GM21723 (cell line): ENCODE data around the gene SOD2.
"Not testable (repeated sequence)": the region's sequence is repeated elsewhere in the genome, so short reads cannot be mapped to it uniquely, and the experiment has no call there.

Source experiments
- ATAC-seq: cut with Tn5 transposase; IDR thresholded peaks from one replicate; pipeline ENCODE4 v1.9.1; 2021; ENCODE audit warnings: mild to moderate bottlenecking, moderate library complexity; ENCODE audit not compliant: unreplicated experiment

Gene SOD2

DNA sequence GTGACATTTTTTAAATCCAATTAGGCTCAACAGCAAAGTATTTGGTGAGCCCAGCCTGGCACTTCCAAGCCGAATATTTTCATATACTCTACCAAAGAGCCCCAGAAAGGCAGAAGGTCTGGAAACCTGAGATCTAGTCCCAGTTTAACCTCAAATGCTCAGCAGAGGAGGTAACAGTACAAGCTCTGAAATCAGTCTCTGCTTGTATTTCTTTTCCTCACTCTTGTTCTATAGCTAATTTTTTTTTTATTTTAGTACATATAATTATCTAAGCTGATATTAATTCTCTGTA lies 9.1 kb downstream of the SOD2 start:
- no peak for ATAC-seq

DNA sequence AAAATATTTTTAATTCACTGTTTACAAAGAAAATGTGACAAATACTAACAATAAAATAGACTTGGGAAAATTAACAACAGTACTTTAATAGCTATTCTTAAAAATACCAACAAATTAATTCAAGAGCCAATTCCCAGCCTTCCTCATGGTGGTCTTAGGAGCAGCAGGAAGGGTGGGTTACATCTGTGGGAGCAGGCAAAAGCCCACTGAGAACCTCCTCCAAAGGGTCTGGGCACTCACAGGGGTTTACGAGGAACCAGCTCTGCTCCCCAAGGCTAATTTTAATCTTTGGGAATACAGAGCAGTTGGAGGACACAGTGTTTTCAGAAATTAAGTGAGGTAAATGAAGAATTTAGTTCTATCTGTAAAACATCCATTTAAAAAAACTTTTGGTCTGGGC lies 10.2 kb downstream of the SOD2 start:
- ATAC-seq = no peak

DNA sequence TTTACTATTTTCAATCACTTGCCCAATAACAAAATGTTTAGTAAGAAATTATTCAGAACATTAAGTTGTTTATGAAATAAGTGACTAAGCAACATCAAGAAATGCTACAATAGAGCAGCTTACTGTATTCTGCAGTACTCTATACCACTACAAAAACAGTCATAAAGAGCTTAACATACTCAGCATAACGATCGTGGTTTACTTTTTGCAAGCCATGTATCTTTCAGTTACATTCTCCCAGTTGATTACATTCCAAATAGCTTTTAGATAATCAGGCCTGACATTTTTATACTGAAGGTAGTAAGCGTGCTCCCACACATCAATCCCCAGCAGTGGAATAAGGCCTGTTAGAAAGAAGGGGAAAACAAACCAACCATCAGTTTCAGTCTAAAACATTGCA lies 10.7 kb downstream of the SOD2 start:
- no peak for ATAC-seq

DNA sequence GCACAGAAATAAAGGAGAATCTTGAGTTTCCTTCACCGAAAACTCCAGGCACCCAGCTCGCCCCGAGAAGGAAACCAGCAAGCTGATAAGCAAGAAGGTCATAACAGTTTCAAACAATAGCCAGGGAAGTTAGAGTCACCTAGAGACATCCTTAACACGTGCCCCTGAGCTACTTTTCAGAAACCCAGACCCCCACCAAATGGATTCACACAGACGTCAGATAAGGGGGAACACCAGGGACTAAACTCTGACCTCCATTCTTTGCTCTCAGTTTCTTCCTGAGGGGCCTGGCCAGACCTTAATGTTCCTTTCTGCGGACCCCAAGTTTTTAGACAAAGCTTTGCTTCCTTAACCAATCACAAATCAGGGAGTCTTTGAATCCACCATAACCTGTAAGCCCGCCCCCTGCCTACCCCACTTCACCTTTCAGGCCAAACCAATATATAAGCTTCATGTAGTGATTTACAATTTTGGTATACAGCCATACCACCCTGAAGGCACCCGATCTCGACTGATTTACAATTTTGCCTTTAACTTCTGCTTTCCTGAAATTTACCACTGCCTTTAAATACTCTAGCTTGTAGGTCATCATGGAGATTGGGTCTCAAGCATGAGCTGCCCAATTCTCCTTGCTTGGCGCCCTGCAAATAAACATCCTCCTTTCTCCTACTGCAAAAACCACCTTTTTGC lies 11.7 kb downstream of the SOD2 start:
- no peak for ATAC-seq

DNA sequence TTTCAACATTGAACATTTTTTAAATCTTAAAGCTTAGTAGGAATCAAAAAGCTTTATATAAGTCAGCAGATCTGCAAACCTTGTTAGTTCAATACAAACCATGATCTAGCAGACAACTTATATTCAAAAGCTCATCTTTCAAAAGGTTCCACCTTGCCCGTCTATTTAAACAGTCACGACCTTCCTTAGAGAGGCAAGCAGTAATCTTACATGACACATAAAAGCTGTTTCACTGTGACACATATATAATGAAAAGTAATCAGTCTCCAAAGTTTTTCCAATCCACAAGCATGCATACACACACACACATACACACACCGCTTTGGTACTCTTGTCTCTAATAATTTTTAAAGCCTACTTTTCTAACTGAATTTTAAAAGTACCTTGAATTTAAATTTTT lies 12.9 kb downstream of the SOD2 start:
- ATAC-seq = no peak

DNA sequence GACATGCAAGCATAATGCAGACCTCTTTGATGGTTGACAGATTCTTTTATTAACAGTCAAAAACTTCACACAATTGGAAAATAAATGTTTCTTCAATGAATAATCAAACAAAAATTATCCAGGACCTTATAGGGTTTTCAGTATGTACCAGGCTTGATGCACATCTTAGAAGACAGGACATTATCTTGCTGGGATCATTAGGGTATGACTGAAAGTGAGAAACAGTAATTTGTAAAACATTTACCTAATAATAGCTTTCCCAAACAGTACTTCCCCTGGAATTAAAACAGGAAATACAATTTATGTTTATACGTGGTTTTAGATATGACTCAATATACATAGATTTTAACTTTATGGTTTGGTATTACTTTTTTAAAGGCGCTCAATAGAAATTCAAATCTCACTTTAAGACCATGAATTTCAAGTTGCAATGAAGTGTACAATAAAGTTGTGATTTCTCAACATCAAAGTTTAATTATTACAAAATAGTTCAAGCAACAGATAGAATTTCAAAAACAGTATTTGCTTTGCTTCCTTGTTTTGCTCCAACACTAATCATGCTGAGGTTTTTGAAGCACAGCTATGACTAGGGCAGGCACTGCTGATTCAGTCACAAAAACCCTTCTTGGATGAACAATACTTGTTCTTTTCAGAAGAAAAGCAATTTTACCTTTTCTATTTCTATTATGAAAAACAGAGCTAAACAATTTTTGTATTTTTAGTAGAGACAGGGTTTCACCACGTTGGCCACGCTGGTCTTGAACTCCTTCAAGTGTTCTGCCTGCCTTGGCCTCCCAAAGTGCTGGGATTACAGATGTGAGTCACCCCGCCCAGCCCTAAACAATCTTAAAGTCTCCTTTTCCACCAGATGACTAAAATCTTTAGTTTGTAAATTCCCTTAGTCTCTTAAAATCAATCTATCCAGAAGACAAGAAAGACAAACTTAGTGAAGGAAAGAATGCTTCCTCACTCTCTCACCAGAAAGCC lies 13.7 kb downstream of the SOD2 start:
- no peak for ATAC-seq

DNA sequence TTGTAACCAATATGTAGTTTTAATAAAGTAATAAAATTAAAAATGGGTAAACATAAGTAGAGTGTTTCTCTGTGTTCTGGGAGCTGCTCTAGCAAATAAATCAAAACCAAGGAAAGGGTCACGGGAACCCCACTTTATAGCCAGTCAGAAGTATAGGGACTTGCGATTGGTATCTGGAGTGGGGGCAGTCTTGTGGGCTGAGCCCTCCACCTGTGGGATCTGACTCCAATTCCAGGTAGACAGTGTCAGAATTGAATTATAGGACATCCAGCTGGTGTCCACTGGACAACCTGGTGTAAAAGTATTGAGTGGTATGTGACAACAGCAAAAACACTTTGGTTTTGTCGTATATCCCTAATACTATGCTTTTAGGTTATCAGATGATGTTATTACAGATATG lies 14.5 kb downstream of the SOD2 start:
- ATAC-seq = no peak

DNA sequence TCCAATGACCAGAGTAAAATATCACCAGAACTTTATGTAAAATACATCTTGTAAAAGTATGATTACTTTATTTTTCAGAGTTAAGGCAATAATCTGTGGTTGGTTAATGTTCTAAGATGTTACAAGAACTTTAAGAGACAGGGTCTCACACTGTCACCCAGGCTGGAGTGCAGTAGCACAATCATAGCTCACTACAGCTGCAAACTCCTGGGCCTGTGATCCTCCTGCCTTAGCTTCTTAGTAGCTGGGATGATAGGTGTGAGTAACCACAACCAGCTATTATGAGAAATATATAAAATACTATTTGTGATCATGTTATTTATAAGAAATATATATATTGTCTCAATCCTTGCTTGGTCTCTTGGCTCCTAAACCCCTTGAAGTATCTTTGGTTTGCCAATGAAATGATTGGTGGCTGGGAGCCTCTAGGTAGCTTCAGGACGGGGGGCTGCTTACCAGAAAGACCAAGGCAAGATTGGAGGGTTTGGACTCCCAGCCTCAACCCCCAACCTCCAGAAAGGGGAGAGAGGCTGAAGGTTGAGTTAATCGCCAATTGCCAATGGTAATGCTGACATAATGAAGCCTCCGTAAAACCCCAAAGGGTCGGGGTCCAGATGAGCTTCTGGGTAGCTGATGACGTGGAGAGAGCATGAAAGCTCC lies 15.4 kb downstream of the SOD2 start:
- ATAC-seq = no peak

DNA sequence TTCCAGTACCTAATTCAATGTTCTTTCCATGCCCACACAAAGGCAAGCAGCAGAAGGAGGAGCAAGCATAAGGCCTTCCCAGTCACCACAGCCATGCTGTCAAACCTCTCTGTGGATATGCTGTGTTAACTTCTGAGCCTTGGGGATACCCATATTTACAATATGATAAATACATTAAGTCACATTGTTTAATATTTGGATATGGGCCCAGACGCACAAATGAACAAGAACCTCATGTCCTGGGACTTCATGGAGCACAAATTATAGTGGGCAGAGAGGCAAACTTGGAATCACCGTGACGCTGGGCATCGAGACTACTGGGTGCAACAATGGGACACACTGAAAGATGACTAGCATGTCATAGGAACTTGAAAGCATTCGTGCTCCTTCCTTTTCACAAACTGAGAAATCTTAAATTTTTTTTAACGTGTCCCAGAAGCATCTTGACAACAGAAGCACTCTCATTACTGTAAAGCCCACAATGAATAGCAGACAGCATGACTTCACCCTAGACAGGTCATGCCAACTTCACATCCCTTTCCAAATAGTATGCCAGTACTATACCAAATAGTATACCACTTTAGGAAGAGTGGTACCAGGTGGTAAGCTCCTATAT lies 16.0 kb downstream of the SOD2 start:
- ATAC-seq = no peak

DNA sequence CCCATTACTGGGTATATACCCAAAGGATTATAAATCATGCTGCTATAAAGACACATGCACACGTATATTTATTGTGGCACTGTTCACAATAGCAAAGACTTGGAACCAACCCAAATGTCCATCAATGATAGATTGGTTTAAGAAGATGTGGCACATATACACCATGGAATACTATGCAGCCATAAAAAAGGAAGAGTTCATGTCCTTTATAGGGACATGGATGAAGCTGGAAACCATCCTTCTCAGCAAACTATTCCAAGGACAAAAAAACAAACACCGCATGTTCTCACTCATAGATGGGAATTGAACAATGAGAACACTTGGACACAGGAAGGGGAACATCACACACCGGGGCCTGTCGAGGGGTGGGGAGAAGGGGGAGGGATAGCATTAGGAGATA lies 16.8 kb downstream of the SOD2 start:
- not testable (repeated sequence) for ATAC-seq

DNA sequence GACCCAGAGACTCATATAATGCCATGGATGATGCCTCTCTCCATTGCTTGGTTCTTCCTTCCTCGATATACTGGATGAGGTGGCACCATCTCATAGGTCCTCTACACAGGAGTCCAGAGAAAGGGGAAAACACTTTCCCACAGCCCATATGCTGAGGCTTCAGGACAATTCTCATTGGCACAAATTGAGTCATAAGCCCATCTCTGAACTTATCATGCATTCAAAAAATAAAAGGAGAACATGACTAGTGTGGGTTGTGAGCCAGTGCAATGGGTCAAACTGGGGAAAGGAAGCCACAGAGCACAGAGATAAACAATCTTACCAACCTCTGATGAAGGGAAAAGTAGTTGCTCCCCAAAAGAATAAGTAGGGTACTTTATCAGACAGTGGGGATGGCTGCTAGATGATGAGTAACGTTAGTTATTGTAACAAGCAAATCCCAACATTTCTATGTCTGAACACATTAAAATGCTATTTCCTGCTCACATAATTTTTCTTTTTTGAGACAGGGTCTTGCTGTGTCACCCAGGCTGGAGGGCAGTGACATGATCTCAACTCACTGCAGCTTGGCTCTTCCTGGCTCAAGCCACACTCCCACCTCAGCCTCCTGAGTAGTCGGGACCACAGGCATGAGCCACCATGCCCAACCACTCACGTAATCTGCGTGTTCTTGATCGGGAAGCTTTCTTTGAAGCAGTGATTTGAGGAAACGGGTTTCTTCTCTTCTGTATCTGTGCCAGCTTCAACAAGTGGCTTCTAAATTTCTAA lies 27.0 kb downstream of the SOD2 start:
- ATAC-seq = no peak

DNA sequence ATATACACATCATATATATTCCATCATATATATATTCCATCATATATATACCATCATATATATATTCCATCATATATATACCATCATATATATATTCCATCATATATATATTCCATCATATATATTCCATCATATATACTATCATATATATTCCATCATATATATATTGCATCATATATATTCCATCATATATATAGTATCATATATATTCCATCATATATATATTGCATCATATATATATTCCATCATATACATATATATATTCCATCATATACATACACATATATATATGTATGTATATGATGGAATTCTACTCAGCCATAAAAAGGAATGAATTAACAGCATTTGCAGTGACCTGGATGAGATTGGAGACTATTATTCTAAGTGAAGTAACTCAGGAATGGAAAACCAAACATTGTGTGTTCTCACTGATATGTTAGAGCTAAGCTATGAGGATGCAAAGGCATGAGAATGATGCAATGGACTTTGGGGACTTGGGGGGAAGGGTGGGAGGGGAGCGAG lies 29.6 kb downstream of the SOD2 start:
- not testable (repeated sequence) for ATAC-seq

DNA sequence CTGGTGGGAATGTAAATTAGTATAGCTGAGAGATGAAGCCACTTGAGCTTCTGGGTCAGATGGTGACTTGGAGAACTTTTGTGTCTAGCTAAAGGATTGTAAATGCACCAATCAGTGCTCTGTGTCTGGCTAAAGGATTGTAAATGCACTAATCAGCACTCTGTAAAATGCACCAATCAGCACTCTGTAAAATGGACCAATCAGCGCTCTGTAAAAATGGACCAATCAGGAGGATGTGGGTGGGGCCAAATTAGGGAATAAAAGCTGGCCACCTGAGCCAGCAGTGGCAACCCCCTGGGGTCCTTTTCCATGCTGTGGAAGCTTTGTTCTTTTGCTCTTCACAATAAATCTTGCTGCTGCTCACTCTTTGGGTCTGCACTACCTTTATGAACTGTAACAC lies 31.1 kb downstream of the SOD2 start:
- not testable (repeated sequence) for ATAC-seq

DNA sequence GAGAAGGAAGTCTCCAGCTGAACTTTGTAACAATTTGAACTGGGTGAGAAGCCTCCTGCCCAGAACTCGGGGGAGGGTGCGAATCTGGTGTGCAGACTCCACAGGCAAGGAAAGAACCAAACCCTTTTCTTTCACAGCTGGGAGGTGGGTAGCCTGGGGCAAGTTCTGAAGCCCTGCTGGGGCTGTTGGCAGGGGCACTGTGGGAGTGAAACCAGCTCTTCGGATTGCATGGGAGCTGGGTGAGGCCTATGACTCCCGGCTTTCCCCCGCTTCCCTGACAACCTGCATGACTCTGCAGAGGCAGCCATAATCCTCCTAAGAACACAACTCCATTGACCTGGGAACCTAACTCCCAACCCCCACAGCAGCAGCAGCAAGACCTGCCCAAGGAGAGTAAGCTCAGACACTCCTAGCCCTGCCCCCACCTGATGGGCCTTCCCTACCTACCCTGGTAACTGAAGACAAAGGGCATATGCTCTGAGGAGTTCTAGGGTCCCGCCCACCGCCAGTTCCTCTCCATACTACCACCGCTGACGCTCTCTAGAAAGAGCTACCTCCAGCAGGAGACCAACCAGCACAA lies 37.5 kb downstream of the SOD2 start:
- ATAC-seq = no peak

DNA sequence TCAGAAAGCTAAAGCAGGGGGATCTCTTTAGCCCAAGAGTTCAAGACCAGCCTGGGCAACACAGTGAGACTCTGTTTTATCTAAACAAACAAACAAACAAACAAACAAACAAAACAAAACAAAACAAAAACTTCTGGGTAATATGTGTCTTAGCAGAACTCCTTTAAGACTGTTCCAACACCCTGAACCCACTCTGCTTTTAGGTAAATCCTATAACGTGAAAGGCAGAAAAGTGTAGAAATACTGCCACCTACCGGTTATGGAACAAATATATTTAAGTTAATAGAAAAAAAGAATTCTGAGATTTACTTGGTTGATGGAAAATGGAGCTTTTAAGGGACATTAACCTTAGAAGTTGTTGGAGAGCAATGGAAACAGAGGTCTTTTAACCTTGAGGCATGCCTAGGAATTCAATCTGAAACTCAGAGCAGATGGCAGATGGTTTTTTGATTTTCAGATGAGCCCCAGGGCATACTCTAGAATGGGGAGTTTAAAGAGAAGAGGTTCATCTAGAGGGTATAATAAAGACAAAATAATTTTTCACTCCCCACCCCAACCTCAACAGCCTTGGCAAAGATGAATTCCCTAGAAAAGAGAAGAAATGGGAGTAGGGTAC lies 38.5 kb downstream of the SOD2 start:
- ATAC-seq = no peak

DNA sequence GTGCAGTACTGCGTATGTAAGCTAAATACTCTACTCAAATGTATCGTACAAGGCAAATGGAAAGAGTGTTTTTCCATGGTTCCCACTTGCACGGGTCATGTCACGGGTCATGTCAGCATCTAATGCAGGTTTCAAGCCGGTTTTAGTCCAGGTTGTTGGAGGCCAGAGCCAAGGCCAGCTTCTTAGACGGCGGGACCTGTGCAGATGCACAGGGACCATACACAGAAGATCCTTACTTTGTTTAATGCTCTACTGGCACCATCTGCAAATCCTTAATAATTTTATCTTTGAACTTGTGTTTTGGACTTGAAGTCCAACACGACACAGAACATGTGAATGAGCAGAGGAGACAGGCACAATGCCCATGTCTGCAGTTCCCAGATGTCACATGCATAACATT lies 42.7 kb downstream of the SOD2 start:
- no peak for ATAC-seq

DNA sequence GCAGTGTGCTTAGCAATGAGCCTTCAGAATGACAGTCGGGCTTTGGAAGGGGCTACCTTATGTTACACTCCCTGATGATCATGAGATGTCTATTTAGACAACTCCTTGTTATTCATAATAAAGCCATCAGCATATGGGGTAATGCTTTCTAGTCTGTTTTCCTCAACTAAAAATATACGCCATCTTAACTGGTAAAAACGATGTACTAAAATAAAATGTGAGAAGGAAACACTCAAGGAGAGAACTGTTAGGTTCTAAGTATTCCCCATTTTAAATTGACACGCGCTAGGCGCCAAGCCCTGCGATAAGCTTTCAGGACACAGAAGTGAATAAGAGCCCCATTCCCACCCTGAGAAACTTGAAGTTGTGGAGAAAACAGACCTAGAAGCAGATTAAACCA lies 43.6 kb downstream of the SOD2 start:
- no peak for ATAC-seq

DNA sequence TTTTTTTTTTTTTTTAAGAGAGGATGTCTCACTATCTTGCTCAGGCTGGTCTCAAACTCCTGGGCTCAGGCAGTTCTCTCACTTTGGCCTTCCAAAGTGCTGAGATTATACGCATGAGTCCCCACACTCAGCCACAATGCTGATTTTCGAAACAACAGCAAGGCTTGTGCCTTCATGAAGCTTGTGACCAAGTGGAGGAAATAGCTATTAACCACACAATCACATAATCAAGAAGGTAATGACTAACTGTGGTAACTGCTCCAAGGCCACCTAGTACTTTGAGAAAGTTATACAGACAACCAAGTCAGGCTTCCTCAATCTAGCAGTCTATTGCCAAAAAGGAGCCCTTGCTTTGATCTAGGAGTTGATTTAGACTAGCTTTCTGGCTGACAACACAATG lies 46.3 kb downstream of the SOD2 start:
- ATAC-seq = peak; percentile 86

DNA sequence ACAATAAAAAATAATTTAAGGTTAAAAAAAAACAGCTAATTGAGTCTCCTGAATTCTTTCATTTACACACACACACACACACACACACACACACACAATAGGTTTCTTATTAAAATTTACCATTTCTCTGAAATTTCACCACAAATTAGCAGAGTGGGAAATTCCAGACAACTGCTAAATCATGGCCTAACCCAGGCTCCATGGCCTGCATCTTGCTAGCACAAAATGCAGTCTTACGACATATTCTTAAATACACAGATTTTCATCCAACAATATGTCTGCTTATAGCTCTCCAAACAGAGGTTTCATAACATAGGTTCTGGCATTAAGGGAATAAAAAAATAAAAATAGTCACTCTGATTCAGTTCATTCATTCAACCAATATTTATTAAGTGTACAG lies 46.9 kb downstream of the SOD2 start:
- ATAC-seq = no peak

DNA sequence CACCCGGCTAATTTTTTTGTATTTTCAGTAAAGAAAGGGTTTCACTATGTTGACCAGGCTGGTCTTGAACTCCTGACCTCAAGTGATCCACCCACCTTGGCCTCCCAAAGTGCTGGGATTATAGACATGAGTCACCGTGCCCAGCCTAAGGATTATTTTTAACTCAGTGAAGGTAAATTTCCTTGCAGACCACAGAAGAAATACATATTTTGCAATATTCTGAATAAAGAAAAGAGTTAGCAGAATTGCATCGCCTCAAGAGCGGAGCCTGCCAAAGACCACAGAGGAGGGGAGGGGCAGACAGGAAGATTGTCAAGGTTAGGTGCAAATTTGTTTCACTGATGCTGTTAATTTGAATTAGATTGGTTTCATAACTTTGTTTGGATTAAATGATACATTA lies 47.4 kb downstream of the SOD2 start:
- ATAC-seq = no peak
